ENCODE results near the gene CCDC12.

GRCh38 chr3:46883830-46884185 is 92.7 kb downstream of the CCDC12 start:
- TF ChIP-seq CTCF (conservative IDR thresholded peaks at IDR 0.05 in 1 of 2, IDR thresholded peaks at IDR 0.05 in 1 of 2; ENCODE audit: extremely low read depth in 1 of 2, insufficient read depth in 1 of 2, low read depth in 1 of 2, low read length in 2 of 2) (no peak), EZH2 (IDR thresholded peaks at IDR 0.05; ENCODE audit: borderline replicate concordance, low read length) (no peak)

Measured in mammary epithelial cell (primary cell).